ENCODE results near the gene NCAPG. TPM values are rescaled to one million over a fixed set of nuclear protein-coding genes. Genes with fewer than 3 reads are reported as not detected.

NCAPG gene
- total and polyA plus RNA-seq, 2 of the 4 experiments (the other 2 are of a cell fraction), result 10.9 to 26.7 TPM

GRCh38 chr4:17794730-17795129, 16.0 kb upstream of the NCAPG start:
- POLR2A ChIA-PET (ENCODE audit: unreplicated experiment), result no interaction called here

More at GRCh38 chr4:17794730-17795129, 16.0 kb upstream of the NCAPG start:
- Histone ChIP-seq H3K14ac (replicated peaks; ENCODE audit: low read depth, low read length) (no peak overlapping the region), H3K56ac (ENCODE audit: extremely low read depth, insufficient read depth, low read length) (no peak overlapping the region), H3K4ac (ENCODE audit: low read depth, low read length) (no peak overlapping the region), H3K9me3 (ENCODE audit: control insufficient read depth, insufficient read depth, low read length) (no peaks in the 10 kb centered on the region), H2BK120ac (ENCODE audit: low read depth, low read length) (no peak overlapping the region), H2AFZ (replicated peaks; ENCODE audit: low read length, poor library complexity) (no peak overlapping the region), H4K5ac (ENCODE audit: low read depth, low read length) (no peak overlapping the region), H2BK15ac (ENCODE audit: low read depth, low read length) (no peak overlapping the region), H2AK5ac (ENCODE audit: low read depth, low read length) (no peak overlapping the region), H4K8ac (ENCODE audit: low read depth in 2 of 2, low read length in 2 of 2) (no peak overlapping the region), H3K27me3 (ENCODE audit: control insufficient read depth, insufficient read depth, low read length) (no peaks in the 10 kb centered on the region), H3K4me2 (ENCODE audit: low read depth, low read length) (no peak overlapping the region), H3K79me1 (ENCODE audit: low read depth in 1 of 2, low read length in 2 of 2) (no peaks in the 10 kb centered on the region; a peak in 2 of 4 replicates), H2BK5ac (ENCODE audit: low read depth, low read length, poor library complexity, severe bottlenecking) (no peak overlapping the region), H3K4me3 (ENCODE audit: insufficient read depth, low read depth, low read length) (no peak overlapping the region), H3K9me1 (ENCODE audit: insufficient read depth, low read length) (no peaks in the 10 kb centered on the region), H3K9ac (ENCODE audit: low read depth, low read length) (no peak overlapping the region), H4K91ac (ENCODE audit: insufficient read depth, low read depth, low read length) (no peak overlapping the region), H3K4me1 (ENCODE audit: control insufficient read depth, insufficient read depth, low read length) (no peaks in the 10 kb centered on the region), H3K36me3 (ENCODE audit: control insufficient read depth, insufficient read depth, low read length) (peaks cover 2% of the 10 kb centered on the region), H3K23ac (ENCODE audit: low read depth, low read length) (no peak overlapping the region), H2BK20ac (ENCODE audit: low read depth, low read length) (no peak overlapping the region), H2AK9ac (replicated peaks; ENCODE audit: low read depth, low read length, poor library complexity) (no peak overlapping the region), H3K27ac (ENCODE audit: insufficient read depth, low read length) (no peak overlapping the region), H3K18ac (ENCODE audit: low read depth, low read length) (no peak overlapping the region), H4K20me1 (ENCODE audit: insufficient read depth, low read length) (no peaks in the 10 kb centered on the region)
- CTCF ChIA-PET, result no interaction called here
- no TSS peak for BruUV-seq (replicated peaks)
- WGBS, 2 experiments (ENCODE audit: extremely low coverage in 2 of 2, insufficient read length in 1 of 2), result no CpG with 5 or more reads among the region's 1 CpG
- intact Hi-C loops (cut with micrococcal nuclease), result no loop called here
- DNase-seq (no peak), ATAC-seq (ENCODE audit: low read depth) (no peak)
- in situ Hi-C loops (cut with MboI; ENCODE audit: low sequenced_read_pairs), result no loop called here
- dilution Hi-C loops (cut with HindIII; ENCODE audit: low sequenced_read_pairs, unreplicated experiment), result no loop called here
- TF ChIP-seq CEBPB (IDR thresholded peaks at IDR 0.05; ENCODE audit: low read depth, low read length) (no peak), MXI1 (IDR thresholded peaks at IDR 0.05; ENCODE audit: borderline replicate concordance, low read depth, low read length) (no peak), POLR2A (IDR thresholded peaks at IDR 0.05; ENCODE audit: low read depth, low read length) (no peak), ELK1 (IDR thresholded peaks at IDR 0.05; ENCODE audit: borderline replicate concordance, low read depth, low read length) (no peak), NFE2L2 (IDR thresholded peaks at IDR 0.05; ENCODE audit: low read depth, low read length) (no peak), CTCF (conservative IDR thresholded peaks at IDR 0.05; ENCODE audit: low read depth, low read length) (no peak), RCOR1 (IDR thresholded peaks at IDR 0.05; ENCODE audit: insufficient replicate concordance, low read length) (no peak), MAFK (IDR thresholded peaks at IDR 0.05; ENCODE audit: low read depth, low read length) (no peak), BHLHE40 (IDR thresholded peaks at IDR 0.05; ENCODE audit: low read depth, low read length) (no peak), USF2 (IDR thresholded peaks at IDR 0.05; ENCODE audit: low read depth, low read length) (no peak), MAZ (IDR thresholded peaks at IDR 0.05; ENCODE audit: borderline replicate concordance, low read depth, low read length) (no peak), FOS (IDR thresholded peaks at IDR 0.05; ENCODE audit: low read depth, low read length) (no peak), CHD1 (IDR thresholded peaks at IDR 0.05; ENCODE audit: low read depth, low read length) (no peak), RFX5 (IDR thresholded peaks at IDR 0.05; ENCODE audit: low read depth, low read length) (no peak), SMC3 (IDR thresholded peaks at IDR 0.05; ENCODE audit: low read depth, low read length) (no peak), RAD21 (IDR thresholded peaks at IDR 0.05; ENCODE audit: low read length) (no peak)
